ENCODE measurements around the gene IL36G.
"Not testable (repeated sequence)": the region's sequence is repeated elsewhere in the genome, so short reads cannot be mapped to it uniquely, and the experiment has no call there.

Gene IL36G

DNA sequence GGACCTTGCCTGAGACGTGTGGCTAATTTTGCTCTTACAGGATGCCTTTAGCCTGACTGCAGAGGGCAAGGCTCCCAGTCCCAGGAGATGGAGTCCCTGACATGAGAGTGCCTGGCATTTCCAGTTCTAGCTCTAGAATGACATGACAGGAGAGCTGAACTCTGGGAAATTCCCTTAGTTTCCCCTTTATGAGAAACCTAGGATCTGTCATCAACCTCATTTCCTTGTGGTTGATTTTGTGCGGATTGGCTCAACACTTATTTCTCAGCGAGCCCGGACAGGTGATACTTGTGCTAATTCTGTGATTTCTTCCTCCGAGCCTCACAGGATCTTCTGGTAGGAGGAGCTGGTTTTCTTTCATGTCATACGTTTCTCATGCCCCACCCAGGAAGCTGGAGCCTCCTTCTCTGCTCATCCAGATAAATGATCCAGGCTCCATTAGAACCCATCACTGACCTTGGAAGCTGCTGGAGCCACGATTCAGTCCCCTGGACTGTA is at the start of gene IL36G:
Gene IL36G (plus strand): TSS at position 448 of the 498 bp plus-strand sequence. CDS start 633 bp downstream, outside the sequence.
- Mint-ChIP-seq H3K27ac (no peak within 1 kb of the TSS), H3K9me3 (ENCODE audit: low read depth) (no peaks in the 10 kb centered on the region), H3K4me3 (no peak within 1 kb of the TSS)

GRCh38 chr2:112933261-112933660 is 44.5 kb upstream of the IL36G start:
- H3K4me3 Mint-ChIP-seq, result no peak overlapping the region
- no peak overlapping the region for H3K27ac Mint-ChIP-seq
- no peaks in the 10 kb centered on the region for H3K4me1 Mint-ChIP-seq (ENCODE audit: low read depth)
- H3K36me3 Mint-ChIP-seq, result no peaks in the 10 kb centered on the region
- no peaks in the 10 kb centered on the region for H3K27me3 Mint-ChIP-seq
- no peaks in the 10 kb centered on the region for H3K9me3 Mint-ChIP-seq (ENCODE audit: low read depth)

More for the DNA sequence above, at the start of gene IL36G:
- peaks cover 4% of the 10 kb centered on the region for H3K4me1 Mint-ChIP-seq (ENCODE audit: low read depth)
- no peaks in the 10 kb centered on the region for H3K36me3 Mint-ChIP-seq
- H3K27me3 Mint-ChIP-seq, result no peaks in the 10 kb centered on the region

DNA sequence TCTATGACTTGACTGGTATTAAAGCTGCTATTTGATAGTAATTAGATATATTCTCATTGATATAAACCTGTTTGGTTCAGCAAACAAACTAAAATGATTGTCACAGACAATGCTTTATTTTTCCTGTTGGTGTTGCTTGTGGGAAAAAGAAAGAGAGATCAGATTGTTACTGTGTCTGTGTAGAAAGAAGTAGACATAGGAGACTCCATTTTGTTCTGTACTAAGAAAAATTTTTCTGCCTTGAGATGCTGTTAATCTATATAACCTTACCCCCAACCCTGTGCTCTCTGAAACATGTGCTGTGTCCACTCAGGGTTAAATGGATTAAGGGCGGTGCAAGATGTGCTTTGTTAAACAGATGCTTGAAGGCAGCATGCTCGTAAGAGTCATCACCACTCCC is 43.7 kb upstream of the IL36G start:
- H3K36me3 Mint-ChIP-seq; H3K9me3 Mint-ChIP-seq (ENCODE audit: low read depth); H3K4me3 Mint-ChIP-seq; H3K27me3 Mint-ChIP-seq; H3K27ac Mint-ChIP-seq; H3K4me1 Mint-ChIP-seq (ENCODE audit: low read depth): not testable (repeated sequence)

DNA sequence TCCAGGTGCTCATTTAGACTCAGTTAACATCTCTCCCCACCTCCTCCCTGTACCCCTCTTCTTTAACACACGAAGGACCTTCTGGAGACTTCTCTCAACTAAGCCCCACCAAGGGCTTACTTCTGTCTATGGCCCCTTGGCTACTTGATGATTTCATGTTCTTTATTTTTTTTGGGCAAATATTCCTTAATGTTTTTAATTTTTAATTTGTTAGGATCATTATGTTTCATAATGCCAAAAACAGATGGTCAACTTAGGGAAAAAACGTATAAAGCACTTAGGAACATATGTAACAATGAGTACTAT is 40.9 kb upstream of the IL36G start:
- Mint-ChIP-seq H3K4me1 (ENCODE audit: low read depth) (no peaks in the 10 kb centered on the region), H3K27ac (no peak overlapping the region), H3K36me3 (no peaks in the 10 kb centered on the region), H3K9me3 (ENCODE audit: low read depth) (no peaks in the 10 kb centered on the region), H3K4me3 (no peak overlapping the region), H3K27me3 (no peaks in the 10 kb centered on the region)

DNA sequence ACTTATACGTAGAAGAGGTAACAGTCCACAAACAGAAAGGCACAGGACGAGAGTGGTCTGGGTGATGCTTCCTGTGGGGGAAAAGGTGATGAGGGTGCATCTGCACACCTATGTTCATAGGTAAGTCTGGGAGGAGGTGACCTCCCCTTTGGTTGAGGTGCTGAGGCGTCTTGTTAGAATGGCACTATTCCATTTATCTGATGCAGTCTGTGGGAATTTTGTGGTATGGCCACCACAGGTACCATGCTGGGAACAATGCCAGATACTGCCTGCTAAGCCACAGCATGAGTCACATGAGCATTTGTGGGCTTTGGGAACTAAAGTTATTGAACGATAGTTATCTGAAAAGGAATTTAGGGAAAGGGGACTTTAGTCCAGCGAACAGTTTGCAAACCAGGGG is 38.9 kb upstream of the IL36G start:
- no peak overlapping the region for H3K27ac Mint-ChIP-seq
- no peaks in the 10 kb centered on the region for H3K9me3 Mint-ChIP-seq (ENCODE audit: low read depth)
- no peaks in the 10 kb centered on the region for H3K36me3 Mint-ChIP-seq
- H3K27me3 Mint-ChIP-seq, result no peaks in the 10 kb centered on the region
- no peak overlapping the region for H3K4me3 Mint-ChIP-seq
- H3K4me1 Mint-ChIP-seq (ENCODE audit: low read depth), result no peaks in the 10 kb centered on the region

- no peaks in the 10 kb centered on the region for H3K9me3 Mint-ChIP-seq (ENCODE audit: low read depth)
- no peak overlapping the region for H3K4me3 Mint-ChIP-seq
- H3K27me3 Mint-ChIP-seq, result no peaks in the 10 kb centered on the region
- H3K36me3 Mint-ChIP-seq, result no peaks in the 10 kb centered on the region
- no peak overlapping the region for H3K27ac Mint-ChIP-seq
- no peaks in the 10 kb centered on the region for H3K4me1 Mint-ChIP-seq (ENCODE audit: low read depth)
These were observed 38.4 kb upstream of the IL36G start for GRCh38 chr2:112939425-112939824.

DNA sequence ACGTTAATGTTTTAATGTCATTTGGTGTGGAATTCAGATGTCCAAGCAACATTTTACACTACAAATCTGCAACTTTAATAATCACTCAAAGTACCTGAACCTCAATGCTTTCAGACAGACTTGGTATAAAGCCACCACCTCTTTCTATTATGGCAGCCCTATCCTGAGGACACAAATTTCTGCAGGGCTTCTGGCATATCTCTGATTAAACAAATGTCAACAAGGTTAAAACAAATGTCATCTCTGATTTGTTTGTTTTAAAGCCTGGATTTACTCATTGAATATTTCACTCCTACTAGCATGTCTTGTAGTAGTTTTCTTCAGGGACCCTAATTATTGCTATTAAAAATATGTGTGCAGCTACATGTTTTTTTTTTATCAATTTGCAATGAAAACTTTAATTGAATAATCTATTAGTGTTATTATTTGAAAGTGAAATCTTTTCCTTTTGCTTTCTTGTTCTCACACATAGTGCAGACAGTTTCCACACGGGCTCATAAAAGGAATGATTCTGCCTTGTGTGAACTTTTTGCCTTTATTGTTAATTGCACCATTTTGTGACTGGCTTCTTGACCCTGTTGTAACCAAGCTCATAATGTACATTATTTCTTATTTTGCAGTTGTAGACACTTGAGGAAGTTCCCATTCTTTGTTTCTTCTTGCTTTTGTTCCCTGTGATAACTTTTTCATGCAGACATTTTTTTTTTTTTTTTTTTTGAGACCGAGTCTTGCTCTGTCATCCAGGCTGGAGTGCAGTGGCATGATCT is 36.8 kb upstream of the IL36G start:
- Mint-ChIP-seq H3K4me3 (no peak overlapping the region), H3K27ac (no peak overlapping the region), H3K9me3 (ENCODE audit: low read depth) (no peaks in the 10 kb centered on the region), H3K4me1 (ENCODE audit: low read depth) (no peaks in the 10 kb centered on the region), H3K27me3 (peaks cover 2% of the 10 kb centered on the region), H3K36me3 (no peaks in the 10 kb centered on the region)

DNA sequence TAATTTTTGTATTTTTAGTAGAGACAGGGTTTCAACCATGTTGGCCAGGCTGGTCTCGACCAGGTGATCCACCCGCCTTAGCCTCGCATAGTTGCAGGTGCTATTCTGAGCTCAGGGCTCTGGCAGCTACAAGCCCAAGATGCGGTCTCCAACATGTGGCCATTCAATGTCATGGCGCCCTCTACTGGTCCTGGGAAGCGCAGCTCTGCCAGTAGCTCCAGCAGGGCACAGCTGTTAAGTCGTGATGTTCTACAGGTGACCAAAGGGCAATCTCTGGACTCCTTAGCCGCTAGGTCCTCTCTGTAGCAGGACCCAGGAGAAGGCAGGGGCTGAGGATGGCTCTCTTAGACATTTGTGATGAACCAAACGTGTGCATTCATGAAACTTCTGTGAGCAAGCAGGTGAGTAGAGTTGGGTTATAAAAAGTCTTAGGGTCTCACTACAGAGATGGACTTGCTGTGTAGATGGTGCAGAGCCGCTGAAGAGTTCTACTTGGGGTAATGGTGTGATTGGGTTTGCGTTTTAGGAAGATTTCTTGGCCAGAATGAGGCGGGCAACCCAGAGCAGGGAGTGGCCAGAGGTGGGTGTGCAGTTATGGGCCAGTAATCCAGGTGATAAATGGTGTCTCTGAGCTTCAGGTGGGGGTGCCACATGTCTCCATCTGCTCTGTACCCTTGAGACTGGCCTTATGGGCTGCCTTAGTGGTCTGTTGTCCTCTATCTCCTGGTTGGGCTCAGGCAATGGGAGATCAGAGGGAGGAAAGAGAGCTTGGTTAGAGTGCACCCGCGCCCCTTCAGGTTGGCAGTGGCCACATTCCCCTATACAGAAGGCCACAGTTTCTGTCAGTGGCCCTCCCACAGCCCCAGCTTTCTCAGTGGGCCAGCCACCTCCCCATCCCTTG is 35.8 kb upstream of the IL36G start:
- H3K4me3 Mint-ChIP-seq, result no peak overlapping the region
- no peak overlapping the region for H3K27ac Mint-ChIP-seq
- no peaks in the 10 kb centered on the region for H3K36me3 Mint-ChIP-seq
- H3K9me3 Mint-ChIP-seq (ENCODE audit: low read depth), result no peaks in the 10 kb centered on the region
- no peaks in the 10 kb centered on the region for H3K4me1 Mint-ChIP-seq (ENCODE audit: low read depth)
- H3K27me3 Mint-ChIP-seq, result peaks cover 2% of the 10 kb centered on the region

DNA sequence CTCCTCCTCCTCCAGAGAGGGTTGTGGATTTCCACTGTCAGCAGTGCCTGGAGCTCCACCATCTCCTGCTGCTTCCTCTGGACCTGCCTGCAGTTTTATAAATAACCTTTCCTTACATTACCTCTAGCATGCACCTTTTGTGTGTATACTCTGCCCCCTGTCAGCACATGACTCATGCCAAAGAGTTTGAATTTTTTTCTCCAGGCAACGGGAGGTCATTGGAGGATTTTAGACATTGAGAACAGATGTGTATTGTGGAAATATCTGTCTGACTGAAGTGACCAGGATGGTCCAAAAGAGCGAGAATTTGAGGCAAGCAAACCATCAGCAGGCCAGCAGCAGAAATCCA is 35.2 kb upstream of the IL36G start:
- no peaks in the 10 kb centered on the region for H3K4me1 Mint-ChIP-seq (ENCODE audit: low read depth)
- H3K27ac Mint-ChIP-seq, result no peak overlapping the region
- H3K27me3 Mint-ChIP-seq, result peaks cover 2% of the 10 kb centered on the region
- no peaks in the 10 kb centered on the region for H3K36me3 Mint-ChIP-seq
- no peaks in the 10 kb centered on the region for H3K9me3 Mint-ChIP-seq (ENCODE audit: low read depth)
- no peak overlapping the region for H3K4me3 Mint-ChIP-seq

DNA sequence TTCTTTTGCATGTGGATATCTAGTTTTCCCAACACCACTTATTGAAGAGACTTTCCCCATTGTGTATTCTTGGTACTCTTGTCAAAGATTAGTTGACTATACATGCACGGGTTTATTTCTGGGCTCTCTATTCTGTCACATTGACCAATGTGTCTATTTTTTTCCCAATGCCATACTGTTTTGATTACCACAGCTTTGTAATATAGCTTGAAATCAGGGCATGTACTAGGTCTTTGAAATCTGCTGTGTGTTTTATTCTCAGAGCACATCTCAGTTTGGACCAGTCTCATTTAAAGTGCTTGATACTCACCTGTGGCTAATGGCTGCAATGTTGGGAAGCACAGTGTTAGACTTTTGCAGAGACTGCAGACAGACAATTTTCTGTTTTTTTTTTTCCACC is 32.8 kb upstream of the IL36G start:
- peaks cover 5% of the 10 kb centered on the region for H3K27me3 Mint-ChIP-seq
- no peaks in the 10 kb centered on the region for H3K36me3 Mint-ChIP-seq
- no peaks in the 10 kb centered on the region for H3K9me3 Mint-ChIP-seq (ENCODE audit: low read depth)
- H3K4me3 Mint-ChIP-seq, result no peak overlapping the region
- no peak overlapping the region for H3K27ac Mint-ChIP-seq
- no peaks in the 10 kb centered on the region for H3K4me1 Mint-ChIP-seq (ENCODE audit: low read depth)

DNA sequence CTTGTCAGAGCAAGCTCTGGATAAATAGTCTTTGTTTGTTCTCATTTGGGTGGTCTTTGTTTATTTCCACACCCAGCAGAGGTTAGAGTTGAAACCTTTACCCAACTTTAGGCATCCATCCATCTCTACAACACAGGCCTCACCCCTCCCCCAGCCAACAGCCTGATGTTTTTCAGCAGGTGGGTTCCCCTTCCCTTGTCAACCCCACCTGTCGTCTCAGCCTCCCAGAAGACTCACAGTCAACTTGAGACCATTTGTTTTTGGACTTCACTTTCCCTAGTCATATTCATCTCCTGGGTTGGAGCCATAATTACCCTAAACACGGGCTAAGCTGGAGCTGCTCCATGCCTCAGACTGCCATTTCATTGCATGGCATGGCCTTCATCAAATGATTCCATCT is 31.7 kb upstream of the IL36G start:
- Mint-ChIP-seq H3K36me3 (no peaks in the 10 kb centered on the region), H3K9me3 (ENCODE audit: low read depth) (no peaks in the 10 kb centered on the region), H3K27ac (no peak overlapping the region), H3K27me3 (peaks cover 5% of the 10 kb centered on the region), H3K4me3 (no peak overlapping the region), H3K4me1 (ENCODE audit: low read depth) (no peaks in the 10 kb centered on the region)

DNA sequence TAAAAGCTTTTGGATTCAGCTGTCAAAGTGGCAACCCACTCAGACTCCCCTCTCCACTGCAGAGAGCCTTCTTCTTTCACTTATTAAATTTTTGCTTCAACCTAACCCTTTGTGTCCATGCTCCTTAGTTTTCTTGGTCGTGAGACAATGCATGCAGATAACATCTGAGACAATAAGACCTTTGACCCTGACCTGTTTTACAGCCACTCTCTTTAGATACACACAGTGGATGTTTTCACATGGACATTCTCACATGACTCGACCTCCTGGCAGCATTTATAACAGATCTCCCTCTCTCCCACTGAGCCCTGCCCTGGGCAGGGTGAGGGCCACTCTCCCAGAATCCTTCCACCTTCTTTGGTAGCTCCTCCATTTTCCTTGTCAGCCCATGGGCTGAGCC is 30.4 kb upstream of the IL36G start:
- no peak overlapping the region for H3K27ac Mint-ChIP-seq
- peaks cover 5% of the 10 kb centered on the region for H3K27me3 Mint-ChIP-seq
- no peak overlapping the region for H3K4me3 Mint-ChIP-seq

GRCh38 chr2:112949456-112949855 is 28.4 kb upstream of the IL36G start:
- Mint-ChIP-seq H3K27me3 (peaks cover 5% of the 10 kb centered on the region), H3K4me3 (no peak overlapping the region), H3K4me1 (ENCODE audit: low read depth) (no peaks in the 10 kb centered on the region), H3K9me3 (ENCODE audit: low read depth) (no peaks in the 10 kb centered on the region), H3K36me3 (peaks cover 2% of the 10 kb centered on the region), H3K27ac (no peak overlapping the region)

More for the DNA sequence above, 30.4 kb upstream of the IL36G start:
- Mint-ChIP-seq H3K9me3 (ENCODE audit: low read depth) (no peaks in the 10 kb centered on the region), H3K36me3 (no peaks in the 10 kb centered on the region), H3K4me1 (ENCODE audit: low read depth) (no peaks in the 10 kb centered on the region)

DNA sequence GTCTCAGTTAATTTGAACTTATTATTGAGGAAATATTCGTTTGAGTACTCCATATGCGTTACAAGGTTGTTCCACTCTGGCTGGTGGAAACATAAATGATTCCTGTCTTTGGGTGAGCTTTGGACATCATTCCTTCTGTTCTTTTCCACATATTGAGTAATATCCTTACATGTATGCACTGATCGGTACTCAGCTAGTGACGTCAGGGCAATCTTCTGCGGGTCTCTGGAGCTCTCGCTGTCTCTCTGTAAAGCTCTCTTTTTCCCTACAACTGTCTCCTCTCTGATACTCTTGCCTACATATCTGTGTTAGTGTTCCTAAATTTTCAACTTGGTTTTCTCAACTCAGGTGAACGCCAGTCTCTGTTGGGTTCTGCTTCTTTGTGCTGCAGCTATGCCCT is 23.4 kb upstream of the IL36G start:
- no peaks in the 10 kb centered on the region for H3K4me1 Mint-ChIP-seq (ENCODE audit: low read depth)
- H3K36me3 Mint-ChIP-seq, result peaks cover 2% of the 10 kb centered on the region
- no peaks in the 10 kb centered on the region for H3K27me3 Mint-ChIP-seq
- no peak overlapping the region for H3K27ac Mint-ChIP-seq
- H3K4me3 Mint-ChIP-seq, result no peak overlapping the region
- H3K9me3 Mint-ChIP-seq (ENCODE audit: low read depth), result no peaks in the 10 kb centered on the region

DNA sequence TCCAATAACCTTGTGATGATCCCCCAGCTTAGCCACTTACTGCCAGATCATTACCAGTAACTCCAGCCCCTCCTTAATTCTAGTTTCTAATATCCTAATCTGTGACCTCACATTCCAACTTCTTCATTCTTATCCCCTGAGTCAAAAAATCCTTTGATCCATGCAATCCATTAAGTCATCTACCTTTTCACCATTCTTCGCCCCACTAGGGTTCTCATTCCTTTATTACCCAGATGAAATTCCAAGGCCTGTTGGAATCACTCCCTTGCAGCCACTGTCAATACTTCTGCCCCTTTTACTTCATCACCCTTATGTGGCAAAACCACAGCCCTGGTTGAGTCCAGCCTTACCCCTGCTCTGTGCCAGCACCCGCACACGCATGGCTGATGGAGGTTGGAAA is 20.3 kb upstream of the IL36G start:
- no peak overlapping the region for H3K4me3 Mint-ChIP-seq
- no peaks in the 10 kb centered on the region for H3K9me3 Mint-ChIP-seq (ENCODE audit: low read depth)
- no peaks in the 10 kb centered on the region for H3K27me3 Mint-ChIP-seq
- H3K36me3 Mint-ChIP-seq, result peaks cover 2% of the 10 kb centered on the region
- H3K4me1 Mint-ChIP-seq (ENCODE audit: low read depth), result no peaks in the 10 kb centered on the region
- no peak overlapping the region for H3K27ac Mint-ChIP-seq

Data from activated naive CD8-positive, alpha-beta T cell (primary cell).